Aorta (tissue), 5 donors: Measurements from ENCODE around the gene TBC1D22A. TPM values are rescaled to one million over a fixed set of nuclear protein-coding genes. Genes with fewer than 3 reads are reported as not detected.
"Not testable (repeated sequence)": the region's sequence is repeated elsewhere in the genome, so short reads cannot be mapped to it uniquely, and the experiment has no call there.

Source experiments
- ATAC-seq: fragments of 200-7000 bp; cut with Tn5 transposase; one replicate; pipeline ENCODE4 v1.9.1; 2022; ENCODE audit warnings: moderate library complexity; ENCODE audit not compliant: low FRiP score
- DNase-seq, 2 donors: peaks; one replicate each; pipeline ENCODE4 v3.0.0-alpha.2; 2020
- H3K27ac ChIP-seq, 2 donors: one replicate each; pipeline ENCODE4 v1.5.1; 2013; ENCODE audit warnings: low read length in 2 of 2, mild to moderate bottlenecking in 2 of 2, moderate library complexity in 2 of 2, control low read depth in 1 of 2, inconsistent platforms in 1 of 2, low read depth in 1 of 2
- H3K27me3 ChIP-seq, 2 donors: one replicate each; pipeline ENCODE4 v1.6.1; 2013; ENCODE audit warnings: control low read depth in 1 of 2, low read length in 1 of 2, mild to moderate bottlenecking in 1 of 2, moderate library complexity in 1 of 2; ENCODE audit not compliant: insufficient read depth in 2 of 2, control insufficient read depth in 1 of 2
- H3K36me3 ChIP-seq, 2 donors: one replicate each; pipeline ENCODE4 v1.6.1; 2013; ENCODE audit warnings: control low read depth in 1 of 2, low read length in 1 of 2, mild to moderate bottlenecking in 1 of 2; ENCODE audit not compliant: insufficient read depth in 2 of 2, control insufficient read depth in 1 of 2
- H3K4me1 ChIP-seq, 2 donors: one replicate each; pipeline ENCODE4 v1.6.1; 2013; ENCODE audit warnings: low read length in 2 of 2, control low read depth in 1 of 2, mild to moderate bottlenecking in 1 of 2, moderate library complexity in 1 of 2; ENCODE audit not compliant: insufficient read depth in 2 of 2, control insufficient read depth in 1 of 2
- H3K4me3 ChIP-seq, 2 donors: one replicate each; pipeline ENCODE4 v1.5.1; 2013; ENCODE audit warnings: low read length in 2 of 2, control low read depth in 1 of 2, mild to moderate bottlenecking in 1 of 2
- H3K9me3 ChIP-seq: one replicate; pipeline ENCODE4 v1.6.1; 2013; ENCODE audit warnings: mild to moderate bottlenecking, low read length; ENCODE audit not compliant: control insufficient read depth
- WGBS, 2 donors: extraction: QIAGEN DNeasy Blood & Tissue Kit; methylation state at CpG; one replicate each; pipeline ENCODE4 v1.1.7; 2013; 5-methylcytosine and 5-hydroxymethylcytosine counted together
- intact Hi-C, 2 donors: fragments of 100-400 bp; cut with DNase I; formaldehyde crosslinking; loops; one replicate each; pipeline versions ENCODE4 v1.14.2 to v1.15.0; 2022
- polyA plus RNA-seq, 2 donors: library from polyadenylated mRNA; stranded (reverse); fragments of 200-250 nt; gene quantifications; one replicate each; pipeline ENCODE4 v1.2.3, GENCODE V29; 2013
- total RNA-seq, 2 donors: library from RNA; stranded (reverse); fragmentation: NEBNext Ultra II Directional; extraction: Animal tissue kit (Norgen Biotek cat#: 25700); gene quantifications; one replicate each; pipeline ENCODE4 v1.2.1, GENCODE V29; 2021
- donor health status: healthy with polysubstance abuse.
- donor health status: Bipolar disorder and iron deficiency.
- donor health status: DM: no; HTN: no; CAD: no.
- donor health status: DM: no; HTN: no; CAD: no.
- donor health status: DM: yes; HTN: yes; CAD: no.

TBC1D22A gene
- total and polyA plus RNA-seq, 4 donors, result 10.8 to 37.1 (median 17.9) TPM

DNA sequence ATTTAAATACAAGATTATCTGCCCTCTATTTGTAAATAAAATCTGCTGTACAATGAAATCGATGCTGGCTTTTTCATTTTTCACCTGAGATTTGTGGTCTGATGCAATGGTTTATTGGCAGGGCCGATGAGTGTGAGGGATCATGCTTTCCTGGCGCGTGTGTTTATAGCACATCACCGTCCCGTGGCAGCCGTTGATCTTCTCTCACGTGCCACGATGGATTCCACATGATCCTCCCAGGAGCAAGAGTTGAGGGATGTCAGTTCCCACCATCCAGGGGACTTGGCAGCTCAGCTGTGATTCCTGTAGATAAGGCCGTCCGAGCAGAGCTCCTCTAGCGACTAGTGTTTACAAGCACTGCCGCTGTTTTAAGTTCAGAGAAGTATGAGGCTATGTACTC is 213.7 kb downstream of the TBC1D22A start:
- Histone ChIP-seq H3K36me3 (peaks cover 0 to 4% of the 10 kb centered on the region in 2 donors), H3K27ac (no peak overlapping the region), H3K4me3 (no peak overlapping the region), H3K27me3 (no peaks in the 10 kb centered on the region), H3K9me3 (no peaks in the 10 kb centered on the region), H3K4me1 (no peaks in the 10 kb centered on the region)
- 88 to 90% methylated on average over 13 of the region's 13 CpGs for WGBS, 2 donors
- intact Hi-C loops, result no loop called here
- ATAC-seq (no peak), DNase-seq (no peak)

DNA sequence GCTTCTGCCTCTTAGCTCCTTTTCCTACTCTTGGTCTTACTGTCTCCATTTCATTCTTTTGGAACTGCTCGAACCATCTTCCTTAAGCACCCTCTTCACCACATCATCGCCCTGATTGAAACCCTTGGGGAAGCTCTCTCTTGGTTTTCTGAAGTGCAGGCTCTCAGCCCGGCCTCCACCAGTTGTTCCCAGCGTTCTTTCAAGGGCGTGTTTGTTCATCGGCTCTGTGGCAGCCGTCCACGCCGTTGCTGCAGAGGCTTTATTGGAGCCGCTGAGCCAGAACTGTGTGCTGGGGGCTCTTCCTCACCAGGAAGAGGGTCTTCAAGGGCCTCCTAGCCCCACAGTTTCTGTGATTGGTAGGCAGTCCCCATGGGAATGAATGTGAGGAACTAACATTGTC is 214.1 kb downstream of the TBC1D22A start:
- 95 to 97% methylated on average over 10 of the region's 10 CpGs for WGBS, 2 donors
- ATAC-seq (no peak), DNase-seq (no peak)
- Histone ChIP-seq H3K4me3 (no peak overlapping the region), H3K9me3 (no peaks in the 10 kb centered on the region), H3K4me1 (no peaks in the 10 kb centered on the region), H3K27ac (no peak overlapping the region), H3K36me3 (peaks cover 0 to 4% of the 10 kb centered on the region in 2 donors), H3K27me3 (no peaks in the 10 kb centered on the region)
- intact Hi-C loops, result no loop called here

DNA sequence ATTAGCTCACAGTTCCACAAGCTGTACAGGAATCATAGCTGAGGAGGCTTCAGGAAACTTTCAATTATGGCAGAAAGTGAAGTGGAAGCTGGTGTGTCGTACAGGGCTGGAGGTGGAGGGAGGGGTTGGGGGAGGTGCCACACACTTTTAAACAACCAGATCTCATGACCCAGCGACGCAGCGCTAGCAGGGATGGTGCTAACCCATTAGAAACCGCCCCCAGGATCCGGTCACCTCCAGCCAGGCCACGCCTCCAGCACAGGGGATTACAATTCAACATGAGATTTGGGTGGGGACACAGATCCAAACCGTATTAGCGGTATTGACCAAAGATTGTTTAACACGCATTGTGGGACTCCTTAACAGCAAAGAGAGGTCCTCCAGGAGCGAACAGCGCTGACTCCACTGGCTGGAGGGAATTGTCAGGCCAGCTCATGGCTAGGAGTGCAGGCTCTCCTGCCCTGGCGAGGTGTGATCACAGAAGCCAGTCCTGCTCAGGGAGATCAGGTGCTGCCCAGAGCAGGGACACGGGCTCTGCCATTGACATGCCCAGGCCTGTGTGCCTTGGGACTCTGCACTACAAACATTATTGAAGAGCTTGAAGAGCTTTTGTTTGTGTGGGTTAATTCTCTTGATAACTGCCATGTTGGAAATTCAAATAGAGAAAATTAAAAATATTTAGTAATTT is 215.3 kb downstream of the TBC1D22A start:
- intact Hi-C loops, result no loop called here
- peaks cover 0 to 4% of the 10 kb centered on the region in 2 donors for H3K36me3 ChIP-seq
- no peaks in the 10 kb centered on the region for H3K4me1 ChIP-seq
- no peaks in the 10 kb centered on the region for H3K27me3 ChIP-seq
- 97% methylated on average over 14 of the region's 14 CpGs for WGBS, 2 donors
- H3K4me3 ChIP-seq, result no peak overlapping the region
- no peak overlapping the region for H3K27ac ChIP-seq
- no peaks in the 10 kb centered on the region for H3K9me3 ChIP-seq
- ATAC-seq, result no peak
- DNase-seq, result no peak

DNA sequence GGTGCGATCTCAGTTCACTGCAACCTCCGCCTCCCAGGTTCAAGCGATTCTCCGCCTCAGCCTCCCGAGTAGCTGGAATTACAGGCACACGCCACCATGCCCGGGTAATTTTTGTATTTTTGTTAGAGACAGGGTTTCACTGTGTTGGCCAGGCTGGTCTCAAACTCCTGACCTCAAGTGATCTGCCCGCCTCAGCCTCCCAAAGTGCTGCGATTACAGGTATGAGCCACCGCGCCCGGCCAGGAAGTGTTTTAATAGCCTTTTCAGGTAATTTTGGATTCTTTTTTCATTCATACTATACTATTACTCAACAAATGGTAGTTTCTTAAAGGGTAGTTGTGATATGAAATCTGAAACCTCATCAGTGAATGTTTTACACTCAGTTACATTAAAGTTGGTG is 216.2 kb downstream of the TBC1D22A start:
- H3K36me3 ChIP-seq, H3K4me1 ChIP-seq, H3K4me3 ChIP-seq, H3K9me3 ChIP-seq, intact Hi-C loops, H3K27me3 ChIP-seq, H3K27ac ChIP-seq, DNase-seq, ATAC-seq: not testable (repeated sequence)
- 98 to 99% methylated on average over 12 of the region's 12 CpGs for WGBS, 2 donors

DNA sequence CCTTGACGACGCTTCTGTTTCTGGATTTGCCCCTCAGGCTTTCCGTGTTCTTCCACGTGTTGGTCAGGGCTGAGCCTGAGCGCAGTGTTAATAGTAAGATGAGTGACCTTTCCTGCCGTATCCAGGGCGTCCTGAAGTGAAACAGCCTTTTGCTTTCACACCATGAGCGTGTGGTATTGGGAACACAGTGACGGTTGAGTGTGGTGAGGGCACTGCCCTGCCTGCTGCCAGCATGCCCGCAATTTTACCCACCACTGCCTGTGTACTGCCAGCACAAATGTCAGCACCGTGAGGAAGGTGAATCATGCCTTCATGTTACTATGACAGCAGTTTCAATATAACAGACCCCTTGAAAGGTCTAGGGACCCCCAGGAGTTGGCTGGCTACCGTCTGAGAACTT is 217.1 kb downstream of the TBC1D22A start:
- no peak overlapping the region for H3K27ac ChIP-seq
- DNase-seq (no peak), ATAC-seq (no peak)
- no peaks in the 10 kb centered on the region for H3K4me1 ChIP-seq
- no peak overlapping the region for H3K4me3 ChIP-seq
- 95% methylated on average over 12 of the region's 12 CpGs for WGBS, 2 donors
- H3K36me3 ChIP-seq, result peaks cover 0 to 2% of the 10 kb centered on the region in 2 donors
- H3K9me3 ChIP-seq, result no peaks in the 10 kb centered on the region
- H3K27me3 ChIP-seq, result no peaks in the 10 kb centered on the region
- intact Hi-C loops, result no loop called here

DNA sequence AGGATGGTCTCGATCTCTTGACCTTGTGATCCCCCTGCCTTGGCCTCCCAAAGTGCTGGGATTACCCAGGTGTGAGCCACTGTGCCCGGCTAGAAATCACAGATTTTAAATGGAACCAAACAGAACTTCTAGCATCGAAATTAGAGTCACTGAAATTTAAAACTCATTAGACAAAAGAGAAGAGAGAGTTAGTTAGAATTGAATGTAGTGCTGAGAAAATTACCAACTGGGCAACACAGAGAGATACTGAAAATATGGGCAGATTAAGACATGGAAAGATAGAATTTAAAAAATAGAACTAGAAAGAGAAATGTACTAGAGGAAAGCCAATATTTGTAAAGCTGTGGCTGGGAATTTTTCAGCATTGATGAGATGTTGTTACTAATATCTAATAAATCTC is 217.9 kb downstream of the TBC1D22A start:
- WGBS, 2 donors, result 84 to 98% methylated on average over 3 of the region's 3 CpGs
- no peaks in the 10 kb centered on the region for H3K27me3 ChIP-seq

DNA sequence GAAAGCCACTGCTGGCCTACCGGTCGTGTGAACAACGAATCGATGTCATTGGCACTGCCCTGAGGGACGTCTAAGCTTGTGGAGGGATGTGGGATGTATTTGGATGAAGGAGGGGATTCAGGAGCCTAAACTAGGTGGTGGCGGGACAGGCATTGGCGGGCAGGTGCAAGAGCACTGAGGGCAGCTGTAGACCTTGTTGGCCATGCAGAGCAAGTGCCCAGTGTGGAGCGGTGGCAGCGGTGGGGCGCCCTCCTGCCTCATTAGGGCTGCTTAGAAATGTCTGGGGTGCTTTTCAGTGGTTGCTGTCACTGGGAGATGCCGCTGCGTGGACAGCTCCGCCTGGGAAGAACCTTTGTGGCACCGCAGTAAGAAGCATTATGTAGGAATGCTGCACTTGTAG is 220.2 kb downstream of the TBC1D22A start:
- intact Hi-C loops, result loop anchor here in 1 of 2 donors (10.0 kb wide), 1 partner anchor 158 kb away; no protein-coding TSS in a partner anchor
- WGBS, 2 donors, result 96 to 97% methylated on average over 14 of the region's 14 CpGs
- Histone ChIP-seq H3K27ac (no peak overlapping the region), H3K36me3 (peaks cover 0 to 2% of the 10 kb centered on the region in 2 donors), H3K4me1 (no peaks in the 10 kb centered on the region), H3K4me3 (no peak overlapping the region), H3K9me3 (no peaks in the 10 kb centered on the region), H3K27me3 (no peaks in the 10 kb centered on the region)
- DNase-seq, result no peak
- ATAC-seq, result no peak

More for the DNA sequence above, 217.9 kb downstream of the TBC1D22A start:
- intact Hi-C loops, result loop anchor here in 1 of 2 donors (10.0 kb wide), 1 partner anchor 156 kb away; no protein-coding TSS in a partner anchor
- no peaks in the 10 kb centered on the region for H3K4me1 ChIP-seq
- H3K4me3 ChIP-seq, result no peak overlapping the region
- no peak for DNase-seq
- H3K36me3 ChIP-seq, result peaks cover 0 to 2% of the 10 kb centered on the region in 2 donors
- H3K27ac ChIP-seq, result no peak overlapping the region
- no peaks in the 10 kb centered on the region for H3K9me3 ChIP-seq
- no peak for ATAC-seq

DNA sequence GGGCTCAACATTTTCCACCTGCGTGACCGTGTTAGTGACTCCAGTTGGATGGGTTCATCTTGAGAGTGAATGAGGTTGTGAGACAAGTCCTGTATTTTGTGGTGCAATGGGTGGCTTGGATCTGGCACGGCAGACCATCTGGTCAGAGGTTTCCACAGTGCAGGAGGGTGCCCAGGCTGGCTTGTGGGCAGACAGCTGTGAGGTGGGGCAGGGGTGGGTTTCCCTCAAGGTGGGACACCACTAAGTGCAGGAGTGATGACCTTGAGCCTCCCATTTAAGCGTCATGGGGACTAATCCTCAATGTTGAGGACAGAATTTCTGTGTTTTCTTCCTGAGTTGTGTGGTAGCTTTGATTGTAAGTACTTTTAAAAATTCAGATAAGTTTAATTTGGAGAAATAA is 220.6 kb downstream of the TBC1D22A start:
- H3K27ac ChIP-seq, result no peak overlapping the region
- H3K4me1 ChIP-seq, result no peaks in the 10 kb centered on the region
- DNase-seq (no peak), ATAC-seq (no peak)
- no peaks in the 10 kb centered on the region for H3K27me3 ChIP-seq
- H3K9me3 ChIP-seq, result no peaks in the 10 kb centered on the region
- 95 to 97% methylated on average over 4 of the region's 4 CpGs for WGBS, 2 donors
- intact Hi-C loops, result loop anchor here in 1 of 2 donors (10.0 kb wide), 1 partner anchor 158 kb away; no protein-coding TSS in a partner anchor
- H3K4me3 ChIP-seq, result no peak overlapping the region
- peaks cover 0 to 2% of the 10 kb centered on the region in 2 donors for H3K36me3 ChIP-seq
